Adrenal gland (tissue), 12 donors: ENCODE data around the gene ZFYVE21. TPM values are rescaled to one million over a fixed set of nuclear protein-coding genes. Genes with fewer than 3 reads are reported as not detected.
A peak's percentile ranks its signal among the peaks of the same experiment; 100 is the strongest.

Experiments
- DNase-seq, 7 donors: peaks; one replicate each; pipeline ENCODE4 v3.0.0-alpha.2; 2019 to 2020
- H3K27ac ChIP-seq, 5 donors: fragments of 200-600 bp; sonication (generic) in 4 of 5; 1 replicate in 3 of 5; 2 replicates in 2 of 5; pipeline versions ENCODE4 v1.5.1 to v1.8.0; 2016 to 2020; ENCODE audit warnings: mild to moderate bottlenecking in 1 of 5
- H3K27me3 ChIP-seq: fragments of 200-600 bp; 2 replicates; pipeline ENCODE4 v1.8.0; 2021
- H3K36me3 ChIP-seq, 2 donors: fragments of 200-600 bp; replicated peaks in 1 of 2; 1 replicate in 1 of 2; 2 replicates in 1 of 2; pipeline versions ENCODE4 v1.5.1 to v1.8.0; 2018 to 2022
- H3K4me1 ChIP-seq, 2 donors: fragments of 200-600 bp; replicated peaks in 1 of 2; 1 replicate in 1 of 2; 2 replicates in 1 of 2; pipeline versions ENCODE4 v1.5.1 to v1.8.0; 2018 to 2021
- H3K4me3 ChIP-seq, 4 donors: fragments of 200-600 bp; sonication (generic) in 3 of 4; one replicate each; pipeline ENCODE4 v1.5.1; 2016 to 2018
- H3K9me3 ChIP-seq, 3 donors: fragments of 200-600 bp; sonication (generic) in 1 of 3; replicated peaks in 1 of 3; 1 replicate in 2 of 3; 2 replicates in 1 of 3; pipeline versions ENCODE4 v1.5.1 to v1.8.0; 2016 to 2021
- CTCF ChIP-seq, 6 experiments: fragments of 450-650 bp in 4 of 6; fragments of 200-600 bp in 2 of 6; sonication (generic) in 1 of 6; IDR thresholded peaks; 1 replicate in 5 of 6; 2 replicates in 1 of 6; pipeline versions ENCODE4 v1.5.1 to v1.8.0; 2016 to 2021; ENCODE audit warnings: antibody characterized with exemption in 6 of 6, mild to moderate bottlenecking in 2 of 6, moderate library complexity in 1 of 6
- POLR2A ChIP-seq, 2 donors: fragments of 450-650 bp; IDR thresholded peaks; one replicate each; pipeline ENCODE4 v1.6.1; 2017; ENCODE audit warnings: antibody characterized with exemption in 2 of 2, mild to moderate bottlenecking in 2 of 2, moderate library complexity in 1 of 2
- WGBS, 4 donors: extraction: QIAGEN DNeasy Blood & Tissue Kit in 2 of 4; methylation state at CpG; one replicate each; pipeline versions ENCODE4 v1.1.5 to v1.1.7; 2013 to 2017; 5-methylcytosine and 5-hydroxymethylcytosine counted together
- intact Hi-C, 2 donors: fragments of 100-400 bp; cut with DNase I; formaldehyde crosslinking; loops; one replicate each; pipeline versions ENCODE4 v1.14.1 to v1.15.0; 2022 to 2023
- polyA plus RNA-seq, 3 donors: library from polyadenylated mRNA; stranded (reverse); fragments of 200-250 nt in 2 of 3; fragments of 350-450 nt in 1 of 3; fragmentation: Illumina TruSeq in 1 of 3; extraction: RNeasy Lipid Tissue Mini Kit (QIAGEN cat#74804) in 1 of 3; gene quantifications; one replicate each; pipeline ENCODE4 v1.2.3, GENCODE V29; 2013 to 2014
- total RNA-seq, 9 donors: library from RNA; depleted of rRNA in 4 of 9; stranded (reverse); fragments of >200 nt in 4 of 9; fragments of 120-200 nt in 1 of 9; fragmentation: NEBNext Ultra II Directional in 1 of 9; extraction: Animal tissue kit (Norgen Biotek cat#: 25700) in 1 of 9; gene quantifications; one replicate each; pipeline versions ENCODE4 v1.1.0 to v1.2.4, GENCODE V29; 2013 to 2023
- donor health status: healthy with polysubstance abuse.
- donor health status: Bipolar disorder and iron deficiency.
- donor health status: DM: yes; HTN: yes; CAD: no.
- donor health status: DM: no; HTN: no; CAD: no.
- donor health status: DM: no; HTN: no; CAD: no.
- donor health status: DM: yes; HTN: yes; CAD: no.

ZFYVE21 gene
- total and polyA plus RNA-seq, 12 donors, result 20.9 to 71.4 (median 41.2) TPM

GRCh38 chr14:103708750-103709187, 6.8 kb upstream of the ZFYVE21 start:
- 79 to 81% (median 80%) methylated on average over 18 of the region's 18 CpGs for WGBS, 4 donors
- no peaks in the 10 kb centered on the region for H3K4me1 ChIP-seq
- intact Hi-C loops, result no loop called here
- no peaks in the 10 kb centered on the region for H3K36me3 ChIP-seq
- H3K27ac ChIP-seq, result no peak overlapping the region
- no peak overlapping the region for H3K4me3 ChIP-seq
- no peaks in the 10 kb centered on the region for H3K9me3 ChIP-seq
- H3K27me3 ChIP-seq, result no peaks in the 10 kb centered on the region
- no peak for TF ChIP-seq CTCF (IDR thresholded peaks at IDR 0.05)
- no peak for TF ChIP-seq POLR2A (IDR thresholded peaks at IDR 0.05)
- DNase-seq, result no peak

DNA sequence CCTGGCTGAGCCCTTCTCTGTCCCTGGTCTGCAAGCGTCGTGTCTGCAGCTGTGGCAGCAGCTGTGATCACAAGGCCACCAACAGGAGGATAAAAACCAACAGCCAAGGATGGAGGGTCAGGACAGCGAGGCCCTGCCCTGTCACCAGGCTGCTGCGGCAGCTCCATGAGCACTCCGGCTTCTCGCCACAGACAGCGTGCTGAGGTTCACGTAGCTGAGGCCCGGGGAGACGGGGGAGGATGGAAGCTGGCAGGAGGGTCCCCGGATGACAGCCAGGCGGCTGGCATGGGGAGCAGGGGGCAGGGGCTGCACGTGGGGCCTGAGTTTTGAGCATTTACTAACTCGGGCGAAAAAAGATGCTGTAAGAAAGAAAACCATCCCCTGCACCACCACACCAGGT, 5.8 kb upstream of the ZFYVE21 start:
- Histone ChIP-seq H3K27ac (no peak overlapping the region), H3K27me3 (no peaks in the 10 kb centered on the region), H3K36me3 (no peaks in the 10 kb centered on the region), H3K4me1 (peaks cover 2 to 4% of the 10 kb centered on the region in 2 donors), H3K9me3 (no peaks in the 10 kb centered on the region), H3K4me3 (no peak overlapping the region)
- intact Hi-C loops, result no loop called here
- DNase-seq, result no peak
- TF ChIP-seq POLR2A (IDR thresholded peaks at IDR 0.05) (no peak), CTCF (IDR thresholded peaks at IDR 0.05) (no peak)
- WGBS, 4 donors, result 86 to 88% (median 87%) methylated on average over 11 to 15 of the region's 15 CpGs

DNA sequence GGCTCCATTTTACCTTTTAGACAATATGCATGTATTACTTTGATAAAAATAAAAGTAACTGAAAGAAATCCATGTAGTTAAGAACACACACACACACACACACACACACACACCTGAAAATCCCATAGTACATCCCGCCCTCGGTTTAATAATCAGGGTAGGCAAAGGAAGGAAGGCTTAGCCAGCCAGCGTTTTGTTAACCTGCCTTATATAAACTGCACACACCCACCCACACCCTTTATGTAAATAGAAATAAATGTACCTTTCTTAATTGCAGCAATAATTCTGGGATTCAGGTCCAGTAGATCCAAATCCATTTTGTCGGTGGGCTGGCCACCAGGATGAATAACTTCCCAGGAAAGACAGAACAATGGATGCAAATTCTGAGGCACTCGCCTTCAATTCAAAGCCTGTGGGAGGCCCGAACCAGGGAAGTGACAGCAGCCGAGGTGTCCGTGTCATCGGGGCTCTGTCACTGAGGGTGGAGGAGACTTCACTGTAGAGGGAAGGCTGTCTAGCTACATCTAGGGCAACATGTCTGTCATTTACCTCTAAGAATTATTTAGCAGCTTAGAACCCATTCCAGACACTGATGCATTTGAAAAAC, 4.7 kb upstream of the ZFYVE21 start:
- Histone ChIP-seq H3K27me3 (no peaks in the 10 kb centered on the region), H3K4me1 (peaks cover 5 to 7% of the 10 kb centered on the region in 2 donors), H3K4me3 (no peak overlapping the region), H3K36me3 (no peaks in the 10 kb centered on the region), H3K27ac (no peak overlapping the region), H3K9me3 (no peaks in the 10 kb centered on the region)
- no peak for DNase-seq
- intact Hi-C loops, result no loop called here
- TF ChIP-seq CTCF (IDR thresholded peaks at IDR 0.05) (no peak), POLR2A (IDR thresholded peaks at IDR 0.05) (no peak)
- 69 to 84% (median 76%) methylated on average over 9 of the region's 9 CpGs for WGBS, 4 donors

DNA sequence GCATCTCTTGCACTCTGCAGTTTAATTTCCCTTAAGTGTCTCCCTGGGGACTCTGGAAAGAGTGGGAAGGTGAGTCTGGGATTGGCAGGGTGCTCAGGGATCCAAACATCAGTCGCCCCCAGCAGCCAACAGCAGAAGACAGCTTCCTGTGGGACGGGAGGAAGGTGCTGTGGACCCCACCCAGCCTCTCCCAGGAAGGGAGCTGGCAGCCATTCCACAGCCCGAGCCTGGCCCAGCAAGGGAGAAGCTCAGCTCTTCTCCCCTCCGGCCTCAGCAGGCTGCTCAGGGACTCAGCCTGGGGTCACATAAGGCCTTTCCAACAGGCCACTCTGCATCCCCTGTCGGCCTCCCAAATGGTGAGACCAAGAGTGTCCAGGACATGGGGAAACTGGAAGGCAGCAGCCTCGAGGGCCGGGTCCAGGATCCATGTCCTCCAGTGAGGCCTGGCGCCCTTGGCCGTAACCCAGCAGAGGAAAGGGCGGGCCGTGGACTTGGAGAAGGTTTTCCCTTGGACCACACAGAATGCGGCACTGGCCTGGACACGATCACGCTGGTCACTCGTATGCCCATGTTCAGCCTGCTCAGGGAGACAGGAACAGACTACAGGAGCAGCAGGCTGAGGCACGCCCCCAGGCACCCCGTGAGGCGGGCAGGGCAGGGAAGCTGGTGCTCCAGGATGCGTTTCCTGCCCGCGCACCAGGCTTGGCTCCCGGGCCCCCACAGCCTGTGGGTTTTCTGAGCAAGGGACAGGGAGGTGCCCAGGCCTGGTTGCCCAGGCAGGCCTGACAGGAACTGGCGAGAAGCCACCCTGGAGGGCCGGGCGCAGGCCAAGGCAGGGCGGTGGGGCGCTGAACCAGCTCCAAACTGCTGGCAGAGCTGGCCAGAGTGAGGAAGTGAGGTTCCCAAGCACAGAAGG, 3.8 kb upstream of the ZFYVE21 start:
- no peaks in the 10 kb centered on the region for H3K27me3 ChIP-seq
- intact Hi-C loops, result no loop called here
- no peaks in the 10 kb centered on the region for H3K36me3 ChIP-seq
- 41 to 61% (median 58%) methylated on average over 15 to 27 of the region's 27 CpGs for WGBS, 4 donors
- TF ChIP-seq CTCF (IDR thresholded peaks at IDR 0.05) (no peak), POLR2A (IDR thresholded peaks at IDR 0.05) (no peak)
- peak overlapping the region in 2 of 5 donors; percentile 26 to 78 for H3K27ac ChIP-seq
- DNase-seq, result peak in 2 of 7 donors; percentile 48 to 58
- H3K4me1 ChIP-seq, result peaks cover 5 to 12% of the 10 kb centered on the region in 2 donors
- H3K4me3 ChIP-seq, result no peak overlapping the region
- H3K9me3 ChIP-seq, result no peaks in the 10 kb centered on the region
